Skin of body (tissue), 2 donors: ENCODE results near the gene CDH3. TPM values are rescaled to one million over a fixed set of nuclear protein-coding genes. Genes with fewer than 3 reads are reported as not detected.

Experiments
- DNase-seq: peaks from one replicate; lab custom pipeline; 2025; lab: John Stamatoyannopoulos, UW
- total RNA-seq: library from RNA; depleted of rRNA; stranded (reverse); fragments of >200 nt; gene quantifications from one replicate; pipeline ENCODE4 v1.2.3, GENCODE V29; 2014

Gene CDH3
- total RNA-seq: 41.4 TPM

DNA sequence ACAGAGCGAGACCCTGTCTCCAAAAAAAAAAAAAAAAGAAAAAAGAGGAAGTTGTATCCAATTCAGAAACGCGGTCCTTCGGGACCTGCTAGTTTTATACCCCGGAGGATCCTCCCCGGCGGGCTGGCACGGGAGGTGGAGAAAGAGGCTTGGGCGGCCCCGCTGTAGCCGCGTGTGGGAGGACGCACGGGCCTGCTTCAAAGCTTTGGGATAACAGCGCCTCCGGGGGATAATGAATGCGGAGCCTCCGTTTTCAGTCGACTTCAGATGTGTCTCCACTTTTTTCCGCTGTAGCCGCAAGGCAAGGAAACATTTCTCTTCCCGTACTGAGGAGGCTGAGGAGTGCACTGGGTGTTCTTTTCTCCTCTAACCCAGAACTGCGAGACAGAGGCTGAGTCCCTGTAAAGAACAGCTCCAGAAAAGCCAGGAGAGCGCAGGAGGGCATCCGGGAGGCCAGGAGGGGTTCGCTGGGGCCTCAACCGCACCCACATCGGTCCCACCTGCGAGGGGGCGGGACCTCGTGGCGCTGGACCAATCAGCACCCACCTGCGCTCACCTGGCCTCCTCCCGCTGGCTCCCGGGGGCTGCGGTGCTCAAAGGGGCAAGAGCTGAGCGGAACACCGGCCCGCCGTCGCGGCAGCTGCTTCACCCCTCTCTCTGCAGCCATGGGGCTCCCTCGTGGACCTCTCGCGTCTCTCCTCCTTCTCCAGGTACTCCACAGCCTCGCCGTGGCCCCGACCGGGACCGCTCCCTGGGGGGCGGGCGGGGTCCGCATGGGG lies at the start of gene CDH3:
Gene CDH3, plus strand, starts transcription at position 596 of the 779 bp plus-strand sequence. Its CDS starts 70 bp downstream, at position 666.
- DNase-seq: no peak

DNA sequence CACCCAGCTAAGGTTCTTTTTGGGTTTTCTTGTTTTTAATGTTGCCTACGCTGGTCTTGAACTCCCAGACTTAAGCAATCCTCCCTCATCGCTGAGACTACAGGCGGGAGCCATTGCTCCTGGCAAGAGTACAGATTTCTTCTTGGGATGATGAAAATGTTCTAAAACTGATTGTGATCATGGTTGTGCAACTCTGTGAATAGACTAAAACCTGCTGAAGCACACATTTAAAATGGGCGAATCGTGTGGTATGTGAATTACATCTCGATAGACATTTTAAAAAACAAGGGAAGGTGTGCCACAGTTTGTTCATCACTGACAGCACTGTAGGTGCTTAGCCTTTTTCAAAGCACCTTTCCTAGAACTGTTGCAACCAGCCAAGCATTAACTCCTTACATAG lies 48.8 kb upstream of the CDH3 start:
- no peak for DNase-seq

DNA sequence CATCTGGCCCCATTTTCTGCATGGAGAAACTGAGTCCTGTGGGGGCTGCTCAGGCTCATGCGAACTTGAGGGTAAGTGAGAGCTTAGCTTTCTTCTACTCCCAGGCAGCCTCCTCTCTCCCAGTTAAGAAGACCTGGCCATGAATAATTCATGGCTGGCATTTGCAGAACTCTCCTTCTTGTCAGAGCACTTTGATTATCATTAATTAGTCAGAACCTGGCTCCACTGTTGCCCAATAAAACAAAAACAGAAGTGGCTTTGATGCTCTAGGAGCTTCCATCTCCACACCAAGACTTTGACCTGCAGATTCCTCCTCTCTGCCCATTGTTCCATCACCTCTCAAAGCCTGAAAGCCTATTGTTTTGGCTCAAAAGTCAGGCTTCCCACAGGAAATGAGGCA lies 45.5 kb upstream of the CDH3 start:
- DNase-seq: no peak

DNA sequence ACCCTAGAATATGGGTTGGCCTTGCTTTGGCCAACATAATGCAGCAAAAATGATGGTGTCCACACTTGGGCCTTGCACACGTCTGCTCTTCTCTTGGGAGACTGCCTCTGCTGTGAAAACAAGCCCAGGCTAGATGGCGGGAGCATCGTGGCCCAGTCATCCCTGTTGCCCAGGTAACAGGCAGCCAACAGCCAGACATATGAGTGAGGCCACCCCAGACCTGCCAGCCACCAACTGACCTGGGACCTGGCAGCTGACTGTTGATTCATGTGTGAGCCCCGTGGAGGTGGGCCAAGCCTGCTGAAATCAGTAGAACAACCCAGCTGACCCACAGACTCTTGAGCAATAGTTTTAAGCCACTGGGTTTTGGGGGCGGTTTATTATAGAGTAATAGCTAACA lies 39.4 kb upstream of the CDH3 start:
- DNase-seq: no peak

DNA sequence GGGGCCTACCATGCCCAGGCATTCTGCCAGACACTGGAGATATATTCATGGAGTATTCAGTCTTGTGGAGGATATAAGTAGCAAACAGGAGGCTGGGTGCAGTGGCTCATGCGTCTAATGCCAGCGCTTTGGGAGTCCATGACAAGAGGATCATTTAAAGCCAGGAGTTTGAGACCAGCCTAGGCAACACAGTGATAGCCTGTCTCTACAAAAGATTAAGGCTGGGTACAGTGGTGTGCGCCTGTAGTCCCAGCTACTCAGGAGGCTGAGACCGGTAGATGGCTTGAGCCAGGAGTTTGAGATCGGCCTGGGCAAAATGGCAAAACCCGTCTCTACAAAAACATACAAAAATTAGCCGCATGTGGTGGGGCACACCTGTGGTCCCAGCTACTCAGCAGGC lies 37.7 kb upstream of the CDH3 start:
- no peak for DNase-seq

DNA sequence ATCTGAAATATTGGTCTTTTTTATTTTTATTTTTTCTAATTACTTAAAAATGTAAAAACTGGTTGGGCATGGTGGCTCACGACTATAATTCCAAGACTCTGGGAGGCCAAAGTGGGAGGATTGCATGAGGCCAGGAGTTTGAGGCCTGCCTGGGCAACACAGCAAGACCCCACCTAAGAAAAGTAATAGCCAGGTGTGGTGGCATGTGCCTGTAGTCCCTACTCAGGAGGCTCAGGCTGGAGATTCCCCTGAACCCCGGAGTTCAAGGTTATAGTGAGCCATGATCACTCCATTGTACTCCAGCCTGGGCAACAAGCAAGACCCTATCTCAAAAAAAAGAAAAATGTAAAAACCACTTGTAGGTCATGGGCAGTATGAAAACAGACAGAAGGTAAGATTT lies 36.8 kb upstream of the CDH3 start:
- no peak for DNase-seq

DNA sequence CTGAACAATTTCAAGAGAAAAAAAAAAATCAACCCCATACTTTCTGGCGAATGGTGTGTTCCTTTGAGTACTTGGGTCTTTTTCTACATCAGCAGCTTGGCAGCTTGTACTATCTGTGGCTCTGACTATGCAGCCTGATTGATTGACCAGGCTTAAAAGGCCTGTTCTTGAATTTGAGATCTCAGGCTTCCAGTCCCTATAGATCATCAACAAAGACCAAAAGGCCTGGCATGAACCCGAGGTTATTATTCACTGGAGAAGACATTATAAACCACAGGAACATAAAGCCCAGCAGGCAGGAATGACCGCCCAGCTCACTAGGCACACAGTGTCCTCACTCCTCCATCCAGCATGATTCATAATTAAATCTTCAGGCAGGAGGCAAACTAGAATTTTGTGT lies 32.1 kb upstream of the CDH3 start:
- DNase-seq: no peak

DNA sequence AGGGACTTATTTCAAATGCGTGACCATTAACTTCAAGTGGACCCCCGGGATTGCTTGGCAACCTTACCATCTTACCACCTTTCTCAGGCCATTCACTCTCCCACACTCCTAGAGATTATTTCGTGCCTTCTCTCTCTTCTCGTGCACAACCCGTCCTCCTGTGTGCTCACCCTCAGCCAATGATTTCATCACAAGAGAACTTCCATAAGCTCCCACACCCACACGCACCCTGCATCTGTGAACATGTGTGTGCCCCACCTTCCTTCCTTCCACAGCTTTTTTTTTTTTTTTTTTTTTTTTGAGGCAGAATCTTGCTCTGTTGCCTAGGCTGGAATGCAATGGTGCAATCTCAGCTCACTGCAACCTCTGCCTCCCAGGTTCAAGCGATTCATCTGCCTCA lies 27.4 kb upstream of the CDH3 start:
- no peak for DNase-seq

DNA sequence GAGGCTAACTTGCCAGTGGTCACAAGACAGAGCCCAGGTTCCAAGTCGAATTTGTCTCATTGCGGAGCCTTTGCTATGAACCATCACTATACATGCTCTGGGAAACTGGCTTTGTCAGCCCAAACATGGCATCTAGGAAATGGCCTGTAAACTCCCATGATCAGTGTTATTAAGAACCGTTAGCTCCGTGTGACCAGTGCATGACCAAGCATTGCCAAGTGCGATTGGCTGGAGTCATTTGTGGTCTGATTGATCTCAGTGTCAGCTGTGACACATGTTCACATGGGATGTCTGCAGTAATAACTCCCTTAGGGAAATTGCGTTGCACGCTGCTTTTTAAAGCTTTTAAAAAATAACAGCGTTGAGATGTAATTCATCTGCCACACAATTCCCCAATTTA lies 18.6 kb upstream of the CDH3 start:
- DNase-seq: no peak

DNA sequence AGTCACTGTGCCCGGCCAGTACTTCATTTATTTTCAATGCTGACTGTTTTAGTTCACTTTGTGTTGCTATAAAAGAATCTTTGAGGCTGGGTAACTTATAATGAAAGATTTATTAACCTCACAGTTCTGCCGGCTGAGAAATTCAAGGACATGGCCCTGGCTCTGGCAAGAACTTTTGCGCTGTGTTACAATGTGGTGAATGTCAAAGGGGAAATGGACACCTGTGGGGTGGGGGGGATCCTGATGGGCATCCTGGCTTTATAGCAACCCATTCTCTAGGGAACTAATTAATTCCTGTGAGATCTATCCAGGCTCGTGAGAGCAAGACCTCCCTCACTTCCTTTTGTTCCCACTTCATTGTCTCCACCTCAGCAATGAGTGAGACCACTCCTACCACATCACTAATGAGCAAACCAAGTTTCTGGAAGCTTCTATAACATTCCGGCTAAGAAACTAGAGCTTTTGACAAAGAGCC lies 17.1 kb upstream of the CDH3 start:
- no peak for DNase-seq

DNA sequence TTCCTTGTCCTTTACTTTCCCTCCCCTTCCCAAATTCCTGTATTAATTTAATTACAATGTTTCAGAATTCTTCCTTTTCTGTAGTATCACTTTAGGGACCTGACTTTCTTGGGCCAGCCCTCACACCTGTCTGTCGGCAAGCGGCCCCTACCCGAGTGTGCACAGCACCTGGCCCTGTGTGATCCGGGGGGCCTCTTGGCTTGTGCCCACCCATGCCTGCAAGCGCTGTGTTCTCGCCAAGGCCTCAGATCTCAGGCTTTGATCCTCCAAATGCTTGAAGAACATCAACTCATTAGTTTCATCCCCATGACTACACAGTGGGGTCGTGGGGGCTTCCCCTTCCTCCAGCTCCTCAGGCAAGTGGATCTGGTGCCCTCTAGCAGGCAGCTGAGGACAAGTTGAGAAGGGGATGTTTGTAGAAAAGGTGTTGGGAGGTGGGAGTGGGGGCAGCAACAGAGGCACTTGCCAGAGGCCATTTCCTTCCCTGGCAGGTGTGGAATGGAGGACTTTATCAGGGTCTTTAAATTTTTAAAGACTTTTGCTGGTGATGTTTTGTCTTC lies 15.7 kb upstream of the CDH3 start:
- DNase-seq: no peak

DNA sequence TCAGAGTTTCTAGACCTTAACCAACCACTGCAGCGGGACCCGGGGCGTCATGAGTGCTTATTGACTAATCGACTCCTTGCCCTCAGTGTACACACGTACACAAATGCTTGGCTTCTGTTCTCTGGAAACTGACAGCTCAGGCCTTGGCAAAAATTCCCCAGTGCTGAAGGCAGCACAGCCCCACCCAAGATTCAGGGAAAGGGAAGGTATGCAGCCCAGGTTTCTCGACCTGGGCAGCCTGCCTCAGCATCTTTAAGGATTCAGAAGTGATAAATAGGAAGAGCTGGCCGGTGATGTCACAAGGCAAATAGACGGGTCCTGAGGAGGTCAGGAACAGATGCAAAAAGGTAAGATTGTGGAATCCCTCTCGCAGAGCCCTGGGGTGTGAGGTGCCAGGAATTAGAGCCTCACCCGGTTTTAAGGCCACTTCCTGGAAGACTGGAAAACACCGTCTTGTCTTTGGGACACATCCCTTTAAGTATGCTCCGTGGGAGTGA lies 9.0 kb upstream of the CDH3 start:
- DNase-seq: no peak

DNA sequence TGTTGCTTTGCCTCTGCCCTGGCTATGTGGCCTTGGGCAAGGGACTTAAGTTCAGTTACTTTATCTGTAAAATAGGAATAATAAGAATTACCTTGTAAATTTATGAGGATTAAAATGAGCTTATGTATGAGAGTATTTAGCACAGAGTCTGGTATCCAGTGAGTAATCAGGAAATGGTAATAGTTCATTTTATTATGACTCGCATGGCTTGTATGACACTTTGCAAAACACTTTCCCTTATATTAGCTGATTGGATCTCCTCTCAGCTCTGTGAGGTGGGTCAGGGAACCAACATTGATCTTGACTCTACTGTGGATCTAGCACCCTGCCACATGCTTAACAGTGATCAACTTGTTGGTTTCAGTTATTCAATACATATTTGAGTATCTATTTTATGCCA lies 8.3 kb upstream of the CDH3 start:
- DNase-seq: no peak

DNA sequence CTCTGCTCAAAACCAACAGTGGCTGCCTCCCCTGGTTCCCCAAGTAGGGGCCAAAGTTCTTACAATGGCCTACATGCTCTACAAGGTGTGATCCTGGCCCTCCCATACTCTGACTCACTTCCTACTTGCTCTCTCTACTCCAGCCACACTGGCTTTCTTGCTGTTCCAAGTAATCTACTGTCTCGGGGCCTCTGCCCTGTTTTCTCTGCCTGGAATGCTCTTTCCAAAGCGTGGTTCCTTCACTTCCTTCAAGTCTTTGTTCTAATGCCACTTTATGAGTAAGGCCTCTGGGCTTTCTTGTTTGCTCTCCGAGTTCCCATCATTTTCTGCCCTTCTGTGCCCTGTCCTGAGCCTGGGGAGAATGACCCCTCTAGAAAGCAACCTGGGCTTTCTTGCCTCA lies 4.1 kb upstream of the CDH3 start:
- DNase-seq: no peak

DNA sequence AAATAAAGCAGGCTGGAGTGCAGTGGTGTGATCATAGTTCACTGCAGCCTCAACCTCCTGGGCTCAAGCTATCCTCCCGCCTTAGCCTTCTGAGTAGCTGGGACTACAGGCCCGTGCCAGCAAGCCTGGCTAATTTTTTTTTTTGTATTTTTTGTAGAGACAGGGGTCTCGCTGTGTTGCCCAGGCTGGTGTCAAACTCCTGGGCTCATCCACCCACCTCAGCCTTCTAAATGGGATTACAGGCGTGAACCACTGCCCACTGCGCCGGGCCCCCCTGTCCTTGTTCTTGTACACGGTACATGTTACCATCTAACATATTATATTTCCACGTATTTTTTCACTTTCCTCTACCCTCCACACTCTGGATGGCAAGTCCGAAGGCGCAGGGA lies 3.1 kb upstream of the CDH3 start:
- DNase-seq: no peak

DNA sequence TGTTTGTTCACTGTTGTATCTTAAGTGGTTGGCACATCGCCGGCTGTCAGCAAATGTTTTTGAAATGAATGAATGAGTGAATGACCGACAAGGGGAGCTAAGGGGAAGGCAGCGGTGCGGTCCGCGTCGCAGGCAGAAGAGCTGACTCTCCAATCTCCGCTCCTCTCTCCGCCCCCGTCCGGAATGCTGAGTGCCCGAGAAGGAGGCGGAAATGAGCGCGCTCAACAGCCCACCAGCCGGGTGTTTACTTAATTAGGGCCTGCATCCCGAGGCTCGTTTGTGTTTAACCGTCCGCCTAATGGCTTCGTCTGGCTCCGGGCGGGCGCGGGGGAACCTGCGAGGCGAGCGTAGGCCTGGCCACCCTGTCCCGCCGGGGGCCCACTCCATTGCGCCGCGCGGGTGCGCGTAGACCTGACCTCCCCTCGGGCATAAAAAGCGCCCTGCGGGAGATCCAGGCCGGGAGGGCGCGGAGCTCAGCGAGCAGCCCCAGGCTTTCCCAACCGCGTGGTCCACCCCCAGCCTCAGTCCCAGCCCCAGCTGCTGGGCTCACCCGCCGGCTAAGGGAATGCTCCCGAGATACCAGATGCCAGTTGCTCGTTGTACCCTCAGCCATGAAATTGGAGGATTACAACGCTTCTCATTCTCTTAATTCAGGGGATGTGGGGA lies 2.5 kb upstream of the CDH3 start:
- DNase-seq: no peak

DNA sequence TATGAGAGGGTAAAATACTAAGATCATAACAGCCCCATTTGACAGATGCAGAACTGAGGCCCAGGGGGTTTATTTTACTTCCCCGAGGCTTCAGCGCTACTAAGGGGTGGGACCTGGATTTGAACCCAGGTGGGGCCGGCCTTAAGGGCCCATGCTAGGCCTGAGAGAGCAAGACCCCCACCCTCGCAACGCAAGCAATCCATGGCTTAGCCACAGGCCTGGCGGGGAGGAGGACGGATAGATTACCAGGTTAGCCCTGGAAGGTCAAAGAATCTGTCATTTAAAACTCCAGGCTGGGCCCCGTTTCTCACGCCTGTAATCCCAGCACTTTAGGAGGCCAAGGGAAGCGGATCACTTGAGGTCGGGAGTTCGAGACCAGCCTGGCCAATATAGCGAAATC lies 1.9 kb upstream of the CDH3 start:
- DNase-seq: no peak

DNA sequence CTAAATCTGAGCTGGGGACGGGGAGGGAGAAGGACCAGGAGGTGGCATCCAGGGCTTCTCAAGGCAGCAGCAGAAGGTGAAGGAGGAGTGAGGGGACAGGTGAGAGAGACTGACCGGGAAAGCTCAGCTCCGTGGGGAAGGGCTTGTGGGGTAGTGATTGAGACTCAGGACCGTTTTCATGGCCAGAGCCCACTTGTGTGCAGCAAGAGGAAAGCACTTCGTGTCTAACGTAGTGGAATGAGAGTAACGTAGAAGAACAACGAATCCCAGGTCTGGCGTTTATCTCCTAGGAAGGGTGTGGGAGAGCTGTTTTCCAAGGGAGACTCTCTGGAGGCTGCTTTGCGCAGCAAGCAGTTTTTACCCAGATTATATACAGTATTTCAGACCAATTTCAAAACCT lies 1.3 kb upstream of the CDH3 start:
- no peak for DNase-seq

DNA sequence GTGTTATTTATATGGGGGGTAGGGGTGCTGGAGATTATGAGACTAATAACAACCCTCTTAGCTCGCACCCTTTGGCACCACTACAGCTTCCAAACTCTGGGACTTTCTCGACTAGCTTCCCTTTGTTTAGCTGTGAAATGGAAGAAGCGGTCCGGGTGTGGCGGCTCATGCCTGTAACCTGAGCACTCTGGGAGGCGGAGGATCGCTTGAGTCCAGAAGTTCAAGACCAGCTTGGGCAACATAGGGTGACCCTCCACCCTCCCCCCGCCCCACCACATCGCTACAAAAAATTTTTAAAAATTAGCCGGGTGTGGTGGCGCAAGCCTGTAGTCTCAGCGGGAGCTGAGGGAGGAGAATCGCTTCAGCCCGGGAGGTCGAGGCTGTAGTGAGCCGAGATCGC lies 814 bp upstream of the CDH3 start:
- no peak for DNase-seq

DNA sequence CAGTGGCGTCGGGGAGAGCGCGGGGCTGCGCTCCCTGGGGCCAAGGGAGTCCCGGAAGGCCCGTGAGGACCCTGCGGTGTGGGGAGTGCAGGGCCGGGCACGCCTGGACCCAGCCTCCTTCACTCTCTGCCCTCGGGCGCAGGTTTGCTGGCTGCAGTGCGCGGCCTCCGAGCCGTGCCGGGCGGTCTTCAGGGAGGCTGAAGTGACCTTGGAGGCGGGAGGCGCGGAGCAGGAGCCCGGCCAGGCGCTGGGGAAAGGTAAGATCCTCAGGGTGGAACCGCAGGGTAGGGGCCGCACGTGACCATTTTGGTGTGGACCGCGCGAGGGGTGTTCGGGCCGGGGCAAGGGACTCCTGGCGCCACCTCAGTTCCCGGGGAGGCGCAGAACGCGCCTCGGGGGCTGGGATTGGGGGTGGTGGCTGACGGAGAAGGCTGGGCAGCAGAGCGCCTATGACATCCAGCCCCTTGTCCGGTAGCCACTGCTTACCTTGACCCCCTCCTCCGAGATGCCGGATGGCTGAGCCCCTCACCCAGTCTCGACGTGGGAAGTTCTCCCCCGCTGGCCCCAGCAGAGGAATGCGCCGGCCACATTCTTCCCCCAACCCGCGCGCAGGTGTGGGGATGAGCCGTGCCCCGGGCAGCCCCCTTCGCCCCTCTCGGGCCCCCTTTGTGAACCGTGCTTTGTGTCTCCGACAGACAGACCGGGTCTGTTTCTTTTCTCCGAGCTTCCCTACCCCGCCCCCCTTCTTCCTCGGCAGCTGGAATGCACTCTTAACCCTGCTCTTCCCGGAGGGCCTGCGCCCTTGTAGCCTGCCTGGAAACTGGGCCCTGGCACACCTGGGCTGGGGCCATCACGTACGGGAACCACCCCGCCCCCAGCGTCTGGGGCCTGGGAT lies 631 bp downstream of the CDH3 start:
- no peak for DNase-seq

DNA sequence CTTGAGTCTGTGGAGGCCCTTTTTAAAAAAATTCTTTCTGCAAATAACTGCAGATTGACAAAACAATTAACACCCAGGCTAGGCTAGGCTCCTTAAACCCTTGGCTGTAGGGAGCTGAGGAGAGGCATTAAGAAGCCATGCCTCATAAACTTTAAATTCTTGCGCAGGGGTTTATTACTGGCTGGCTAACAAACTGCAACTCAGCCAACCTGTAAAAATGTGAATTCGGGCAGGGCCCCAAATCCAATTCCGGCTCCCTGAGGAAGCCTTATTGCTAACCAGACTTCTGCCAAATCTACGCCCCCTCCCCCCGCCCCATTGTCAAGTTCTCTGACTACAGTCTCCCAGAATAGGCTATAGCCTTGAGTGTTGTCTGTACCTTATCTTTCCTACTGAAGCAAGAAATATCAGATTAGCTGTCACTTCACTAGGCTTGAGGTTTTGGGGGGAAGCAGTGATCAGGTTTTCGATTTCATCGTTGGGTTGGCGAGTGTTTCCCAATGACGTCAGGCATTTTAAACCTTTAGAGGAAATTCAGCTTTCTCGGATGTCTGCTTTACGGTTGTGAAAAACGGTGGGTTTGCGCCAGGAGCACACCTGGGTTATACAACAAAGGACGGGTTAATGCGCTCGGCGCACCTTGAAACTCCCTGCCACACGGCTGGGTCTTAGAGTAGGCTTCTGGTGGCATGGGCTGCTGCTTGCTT lies 2.0 kb downstream of the CDH3 start:
- DNase-seq: no peak
